Activated gamma-delta T cell treated with Interleukin-2 at 50 U/mL for 16 hours (primary cell): ENCODE results near the gene CCBE1.
"Not testable (repeated sequence)": the region's sequence is repeated elsewhere in the genome, so short reads cannot be mapped to it uniquely, and the experiment has no call there.

Experiments used
- DNase-seq: peaks from one replicate; pipeline ENCODE4 v3.0.0-alpha.2; 2020

The CCBE1 gene

DNA sequence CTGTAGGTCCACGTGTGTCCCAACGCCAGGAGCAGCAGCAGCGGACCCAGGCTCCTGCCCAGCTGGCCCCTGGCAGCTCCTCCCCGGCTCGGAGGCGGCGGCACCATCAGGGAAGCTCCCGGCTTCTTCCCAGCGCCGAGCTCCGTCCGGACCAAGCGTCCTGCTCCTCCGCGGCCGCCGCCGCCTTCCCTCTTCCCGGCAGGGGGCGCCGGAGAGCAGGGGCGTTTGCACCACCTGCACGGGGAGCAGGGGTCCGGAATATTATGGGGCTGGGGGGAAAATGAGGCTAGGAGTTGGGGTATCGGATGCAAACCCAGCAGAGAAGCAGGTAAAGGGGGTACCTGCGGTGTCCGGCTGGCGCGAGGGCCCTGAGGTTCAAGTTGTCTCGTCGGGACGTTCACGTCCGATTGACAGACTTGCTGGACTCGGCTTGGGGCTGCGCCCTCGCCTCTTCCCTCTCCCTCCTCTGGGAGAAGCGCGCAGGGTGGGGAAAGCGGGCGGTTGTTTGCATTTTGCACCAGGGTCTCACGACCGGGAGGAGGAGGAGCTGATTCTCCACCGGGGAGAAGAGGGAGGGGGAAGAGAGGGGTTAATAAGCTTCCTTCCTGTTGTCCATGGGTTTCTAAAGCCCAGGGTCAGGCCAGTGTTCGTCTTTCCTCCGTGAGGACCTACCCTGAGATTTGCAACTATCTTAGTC, at the start of gene CCBE1:
Gene CCBE1 (minus strand): TSS at position 188 of the 697 bp plus-strand sequence.
- DNase-seq: no peak

DNA sequence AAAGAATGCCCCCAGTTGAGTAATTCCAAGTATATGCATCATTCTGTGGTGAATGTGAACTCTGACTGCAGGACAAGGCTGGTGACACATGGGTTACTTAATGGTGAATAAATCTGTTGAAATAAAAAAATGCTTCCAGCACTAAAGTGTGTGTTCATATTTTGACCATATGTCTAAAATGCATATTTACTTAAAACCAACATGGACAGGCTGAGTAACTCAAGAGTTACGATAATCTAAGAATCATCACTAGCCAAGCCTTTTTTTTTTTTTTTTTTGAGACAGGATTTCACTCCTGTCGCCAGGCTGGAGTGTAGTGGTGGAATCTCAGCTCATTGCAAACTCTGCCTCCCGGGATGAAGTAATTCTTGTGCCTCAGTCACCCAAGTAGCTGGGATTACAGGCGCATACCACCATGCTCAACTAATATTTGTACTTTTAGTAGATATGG, 47.1 kb upstream of the CCBE1 start:
- no peak for DNase-seq

GRCh38 chr18:59743566-59743965, 46.3 kb upstream of the CCBE1 start:
- DNase-seq: no peak

DNA sequence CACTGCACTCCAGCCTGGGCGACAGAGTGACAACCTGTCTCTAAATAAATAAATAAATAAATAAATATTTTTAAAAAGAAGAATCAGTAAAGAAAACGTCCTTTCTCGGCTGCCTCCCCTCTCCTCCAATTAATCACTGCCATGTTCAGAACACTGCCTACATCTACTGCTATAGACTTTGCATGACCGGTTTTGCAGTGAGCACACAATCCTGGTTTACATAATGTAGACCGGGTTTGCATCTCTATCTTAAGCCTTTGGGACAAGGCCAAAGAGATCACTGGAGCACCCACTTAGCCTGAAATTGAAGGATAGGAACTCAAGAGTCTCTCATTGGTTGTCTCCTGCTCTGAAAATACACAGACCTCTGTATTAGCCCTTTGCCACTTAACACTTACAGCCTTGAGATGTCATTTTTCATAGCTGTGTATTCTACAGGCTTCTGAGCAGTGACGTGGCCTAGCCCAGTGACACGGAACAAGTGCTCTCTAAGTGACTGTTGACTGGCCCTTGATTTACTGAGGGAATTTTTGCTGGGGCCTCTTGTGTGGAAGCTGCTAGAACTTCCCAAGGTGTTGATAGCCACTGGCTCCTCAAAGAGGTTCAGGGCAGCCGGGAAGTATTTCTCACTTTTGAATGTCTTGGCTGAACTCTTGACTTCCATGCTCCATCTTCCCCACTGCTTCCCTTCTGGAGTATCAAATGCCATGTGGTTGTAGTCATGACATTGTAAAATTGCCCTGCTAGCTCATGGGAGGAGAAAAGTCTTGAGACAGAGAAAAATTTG, 45.3 kb upstream of the CCBE1 start:
- no peak for DNase-seq

DNA sequence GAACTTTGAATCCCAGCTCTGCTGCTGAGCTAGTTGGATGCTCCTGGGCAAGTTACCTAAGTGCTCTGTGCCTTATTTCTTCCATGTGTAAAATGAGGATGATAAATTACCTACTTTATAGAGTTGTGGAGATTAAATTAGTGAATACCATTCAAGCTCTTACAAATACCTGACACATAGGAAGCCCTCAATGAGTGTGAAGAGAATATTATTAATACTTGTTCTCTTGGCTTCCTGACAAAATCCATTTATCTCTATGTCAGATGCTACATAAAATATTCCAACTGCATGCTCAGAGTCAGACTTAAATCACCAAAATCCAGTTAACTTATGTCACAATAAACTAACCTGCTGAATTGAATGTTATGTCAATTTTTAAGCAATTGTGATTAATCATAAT, 42.9 kb upstream of the CCBE1 start:
- DNase-seq: no peak

GRCh38 chr18:59737776-59738300, 40.6 kb upstream of the CCBE1 start:
- DNase-seq: no peak

GRCh38 chr18:59737335-59737734, 40.1 kb upstream of the CCBE1 start:
- not testable (repeated sequence) for DNase-seq

DNA sequence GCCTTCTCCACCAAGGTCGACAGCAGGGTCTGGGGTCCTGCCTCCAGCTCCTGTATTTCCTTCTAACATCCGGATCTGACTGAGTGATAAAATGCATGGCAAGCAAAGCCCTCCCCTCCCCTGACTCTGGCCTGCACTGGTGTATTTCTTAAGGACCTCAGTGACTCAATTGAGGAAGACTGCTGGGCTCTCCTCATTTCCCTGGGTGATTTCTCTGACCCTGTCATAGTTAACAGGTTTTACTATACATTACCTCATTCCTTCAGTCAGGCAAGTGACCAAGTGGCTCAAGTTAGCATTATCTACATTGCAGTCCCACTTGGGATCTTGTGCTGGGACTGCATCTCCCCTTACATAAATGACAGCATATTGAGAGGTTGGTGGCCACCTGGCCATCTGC, 38.8 kb upstream of the CCBE1 start:
- DNase-seq: no peak

DNA sequence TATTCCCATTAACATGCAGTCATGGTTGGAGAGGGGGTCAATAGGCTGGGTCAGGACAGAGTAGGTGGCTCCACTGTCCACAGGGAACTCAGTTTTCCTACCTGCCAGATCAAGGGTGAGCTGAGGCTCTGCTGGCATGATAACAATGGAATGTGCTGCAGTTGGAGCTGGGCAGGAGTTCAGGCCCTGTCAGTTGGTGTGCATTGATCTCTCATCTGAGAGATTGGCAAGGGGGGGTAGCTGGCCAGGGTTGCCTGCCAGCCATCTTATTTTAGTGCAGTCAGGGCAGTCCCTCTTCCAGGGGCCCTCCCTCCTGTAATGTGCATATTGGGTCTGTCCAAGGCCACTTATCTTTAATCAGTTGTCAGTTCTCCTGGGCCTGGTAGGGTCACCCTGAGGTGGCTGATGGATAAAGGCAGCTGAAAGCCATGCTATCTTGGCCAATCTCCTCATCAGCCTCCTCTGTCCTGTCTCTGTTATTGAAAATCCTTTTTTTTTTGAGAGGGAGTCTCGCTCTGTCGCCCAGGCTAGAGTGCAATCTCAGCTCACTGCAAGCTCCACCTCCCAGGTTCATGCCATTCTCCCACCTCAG, 38.1 kb upstream of the CCBE1 start:
- no peak for DNase-seq

DNA sequence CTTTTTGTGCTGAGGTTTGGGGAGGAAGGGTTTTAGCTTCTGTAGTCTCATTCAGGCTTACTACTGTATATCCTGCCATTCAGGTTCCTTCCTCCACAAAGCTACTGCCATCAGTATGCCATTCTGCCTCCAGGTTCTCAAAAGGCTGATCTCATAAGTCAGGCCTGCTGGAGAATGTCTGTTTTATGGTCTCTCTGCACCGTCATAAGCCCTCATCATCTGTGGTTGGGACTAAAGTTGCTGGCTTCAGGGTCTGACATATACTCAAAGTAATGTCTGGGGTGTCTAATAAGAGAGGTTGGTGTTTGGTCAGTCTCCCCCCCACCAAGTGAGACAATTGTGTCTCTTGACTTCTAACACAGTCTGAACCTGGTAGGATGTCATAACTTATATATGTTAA, 36.2 kb upstream of the CCBE1 start:
- no peak for DNase-seq

- DNase-seq: no peak
Measured at GRCh38 chr18:59730896-59731295, 33.7 kb upstream of the CCBE1 start.

DNA sequence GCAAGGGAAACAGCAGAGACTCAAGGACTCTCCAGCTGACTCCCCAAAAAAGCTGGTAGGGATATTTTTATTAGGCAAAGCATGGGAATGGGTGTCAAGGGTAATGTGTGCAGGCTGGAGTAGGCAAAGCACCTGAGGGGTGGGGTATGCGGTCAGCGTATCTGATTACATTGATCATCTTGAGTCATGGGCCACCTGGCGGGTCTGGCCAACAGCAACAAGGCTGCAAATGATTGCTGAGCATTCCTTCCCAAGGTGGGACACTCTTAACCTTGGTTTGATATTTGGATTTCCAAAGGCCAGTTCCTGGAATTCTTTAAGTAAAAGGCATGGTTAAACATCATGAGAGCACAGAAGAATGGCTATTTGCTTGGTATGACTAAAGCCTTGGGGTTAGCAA, 32.6 kb upstream of the CCBE1 start:
- DNase-seq: no peak

DNA sequence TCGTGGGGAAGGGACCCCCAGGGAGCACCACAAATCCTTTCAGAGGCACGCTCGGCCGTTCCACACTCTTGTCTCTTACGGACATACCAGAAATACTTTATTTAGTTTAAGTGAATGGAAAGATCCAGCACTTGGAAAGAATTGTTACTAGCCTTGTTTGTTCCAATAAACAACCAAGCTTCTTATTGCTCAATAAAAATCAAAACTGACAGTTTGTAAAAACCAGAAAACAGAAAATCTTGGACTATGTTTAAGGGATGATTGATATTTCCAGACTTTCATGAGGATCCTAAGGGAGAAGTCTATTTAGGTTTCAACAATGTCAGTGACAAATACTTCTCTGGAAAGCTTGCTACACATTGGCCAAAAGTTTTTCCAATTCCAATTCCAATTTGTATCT, 31.6 kb upstream of the CCBE1 start:
- no peak for DNase-seq

DNA sequence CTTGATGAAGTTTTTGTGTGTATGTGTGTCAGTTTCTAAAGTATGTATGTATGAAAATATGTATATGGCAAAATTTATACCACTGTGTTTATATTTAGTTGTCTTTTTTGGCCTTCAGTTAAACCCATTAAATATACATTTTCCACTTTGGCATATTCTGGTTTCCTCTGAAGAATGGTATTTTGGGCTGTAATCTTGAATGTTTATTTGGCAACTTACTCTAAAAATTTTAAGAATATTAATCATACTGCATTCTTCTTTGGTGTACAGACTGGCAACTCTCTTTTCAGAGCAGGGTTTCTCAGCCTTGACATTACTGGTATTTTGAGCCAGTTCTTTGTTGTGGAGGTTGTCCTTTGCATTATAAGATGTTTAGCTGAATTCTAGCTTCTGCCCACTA, 27.9 kb upstream of the CCBE1 start:
- DNase-seq: no peak

DNA sequence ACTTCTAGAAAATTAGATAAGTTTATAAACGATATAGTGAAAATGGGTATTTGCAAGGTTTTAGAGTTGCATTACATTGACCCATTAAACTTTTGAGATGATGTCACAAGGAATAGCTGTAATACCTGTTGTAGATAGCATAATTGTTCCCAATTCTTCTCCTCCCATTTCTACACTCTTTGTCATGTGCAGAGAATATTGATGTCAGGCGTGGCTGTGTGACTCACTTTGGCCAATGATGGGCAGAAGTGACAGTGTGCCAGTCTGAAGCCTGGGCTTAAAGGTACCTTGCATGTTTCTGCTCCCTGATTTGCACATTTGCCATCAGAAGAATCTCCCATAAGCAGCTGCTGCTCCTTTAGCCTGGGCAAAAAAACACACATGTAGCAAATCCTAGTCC, 26.9 kb upstream of the CCBE1 start:
- DNase-seq: no peak

DNA sequence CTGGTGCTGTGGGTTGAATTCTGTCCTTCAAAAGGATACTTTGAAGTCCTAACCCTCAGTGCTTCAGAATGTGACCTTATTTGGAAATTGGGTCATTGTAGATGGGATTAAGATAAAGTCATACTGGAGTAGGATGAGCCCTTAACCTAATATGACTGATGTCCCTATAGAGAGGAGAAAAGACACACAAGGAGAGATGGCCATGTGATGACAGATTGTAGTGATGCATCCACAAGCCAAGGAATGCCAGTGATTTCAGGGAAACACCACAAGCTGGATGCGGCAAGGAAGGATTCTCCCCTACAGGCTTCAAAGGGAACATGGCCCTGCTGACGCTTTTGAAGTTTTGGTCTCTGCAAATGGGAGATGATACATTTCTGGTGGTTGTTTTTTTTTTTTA, 24.7 kb upstream of the CCBE1 start:
- no peak for DNase-seq

DNA sequence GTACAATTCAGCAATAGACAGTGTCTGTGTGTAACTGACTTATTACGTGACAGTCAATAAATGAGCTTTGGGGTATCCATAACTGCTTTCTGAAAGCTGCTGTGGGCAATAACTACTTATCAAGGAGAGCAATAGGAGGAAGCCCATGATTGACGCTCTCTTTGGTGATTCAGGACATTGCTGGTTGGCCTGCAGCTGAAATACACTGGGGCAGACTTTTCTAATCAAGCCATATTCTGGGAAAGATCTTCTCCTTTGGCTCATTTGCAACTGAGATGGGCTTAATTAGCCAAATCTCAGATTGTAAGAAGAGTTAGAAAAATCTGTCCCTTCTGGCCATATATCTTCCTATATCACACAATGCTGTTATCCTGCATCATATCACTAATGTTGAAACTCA, 24.0 kb upstream of the CCBE1 start:
- no peak for DNase-seq

DNA sequence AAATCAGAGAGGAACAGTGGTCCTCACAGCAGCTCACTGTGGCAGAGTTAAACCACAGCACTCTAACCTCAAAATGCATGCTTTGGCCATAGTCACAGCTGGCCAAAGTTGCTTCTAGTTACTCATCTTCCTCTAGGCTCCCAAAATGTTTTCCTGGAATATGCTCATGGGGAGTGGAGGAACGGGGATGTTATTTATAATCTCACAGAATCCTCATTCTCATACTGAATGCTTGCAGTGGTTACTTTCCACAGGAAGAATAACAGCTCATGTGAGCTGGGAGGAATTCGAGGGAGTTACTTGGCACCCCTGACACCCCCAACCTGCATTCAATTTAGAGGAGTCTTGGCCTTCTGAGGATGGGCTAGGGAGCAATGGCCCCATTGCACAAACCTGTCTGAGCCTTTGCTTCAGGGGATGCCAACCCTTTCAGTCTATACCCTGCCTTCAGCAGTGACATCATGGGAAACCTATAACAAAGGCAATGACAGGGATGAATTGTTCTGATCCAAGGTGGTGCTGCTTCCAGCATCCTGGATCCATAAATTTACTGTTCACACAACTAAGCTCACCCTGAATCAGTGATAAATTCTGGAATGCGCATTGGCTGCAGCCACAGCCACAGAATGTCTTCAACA, 22.4 kb upstream of the CCBE1 start:
- DNase-seq: no peak

GRCh38 chr18:59718464-59719157, 21.4 kb upstream of the CCBE1 start:
- DNase-seq: no peak

DNA sequence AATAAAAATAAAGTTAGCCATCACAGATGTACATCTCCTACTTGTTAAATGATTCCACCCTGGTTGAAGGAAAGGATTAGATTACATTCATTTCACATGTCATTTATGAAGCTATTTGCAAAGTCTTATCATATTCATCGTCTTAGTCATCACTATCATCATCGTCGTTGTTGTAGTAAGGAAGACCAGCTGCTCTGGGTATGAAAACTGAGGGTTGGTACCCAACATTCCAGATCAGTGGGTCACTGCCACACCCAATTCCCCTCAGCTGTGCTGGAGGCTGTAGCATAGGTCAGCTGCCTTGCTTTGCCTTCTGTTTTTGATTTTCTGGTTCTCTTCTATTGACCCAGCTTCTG, 20.9 kb upstream of the CCBE1 start:
- no peak for DNase-seq

GRCh38 chr18:59717291-59717690, 20.1 kb upstream of the CCBE1 start:
- no peak for DNase-seq

DNA sequence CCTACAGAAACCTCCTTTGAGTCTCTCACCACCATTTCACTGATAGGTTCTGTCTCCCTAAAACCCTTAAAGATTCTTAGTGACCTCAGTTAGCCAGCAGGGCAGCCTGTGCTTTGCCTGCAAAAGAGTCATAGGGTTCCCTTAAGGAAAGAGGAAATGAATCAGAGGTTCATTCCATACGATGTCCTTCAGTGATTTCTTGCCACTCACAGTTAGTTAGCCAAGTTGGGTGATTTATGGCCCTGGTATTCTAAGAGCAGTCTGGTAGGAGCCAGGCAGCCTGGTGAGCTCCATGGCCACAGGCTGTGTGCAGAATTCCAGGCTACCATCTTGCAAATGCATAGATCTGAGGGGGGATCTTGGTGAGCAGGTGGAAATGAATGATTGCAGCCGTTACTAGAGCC, 18.7 kb upstream of the CCBE1 start:
- no peak for DNase-seq

GRCh38 chr18:59715445-59715844, 18.2 kb upstream of the CCBE1 start:
- no peak for DNase-seq
